ENCODE measurements around the gene RPS16. TPM values are rescaled to one million over a fixed set of nuclear protein-coding genes. Genes with fewer than 3 reads are reported as not detected.

Gene RPS16
- total and polyA plus RNA-seq, 2 of the 13 experiments (the other 11 are each of a cell fraction or from before 2014, with no cell fraction given) = 488 to 2,583 TPM

- TF ChIP-seq CSRNP1 (CRISPR knock-in tag; IDR thresholded peaks at IDR 0.05) = no peak
- TF ChIP-seq ATF6 (CRISPR knock-in tag; conservative IDR thresholded peaks at IDR 0.05) = no peak
- no peak for TF ChIP-seq ZBTB37 (CRISPR knock-in tag; IDR thresholded peaks at IDR 0.05)
- TF ChIP-seq ZNF44 (CRISPR knock-in tag; IDR thresholded peaks at IDR 0.05) = no peak
- no peak for TF ChIP-seq ZNF674 (CRISPR knock-in tag; IDR thresholded peaks at IDR 0.05; ENCODE audit: low read depth)
- no peak for TF ChIP-seq ZNF580 (CRISPR knock-in tag; IDR thresholded peaks at IDR 0.05; ENCODE audit: borderline replicate concordance, low read depth)
- 0 out of 2 replicates have a peak, but pooled peaks have one; percentile 44 for TF ChIP-seq ZNF574 (CRISPR knock-in tag; IDR thresholded peaks at IDR 0.05)
- TF ChIP-seq IRF1 (CRISPR knock-in tag; IDR thresholded peaks at IDR 0.05; ENCODE audit: low read depth) = no peak
- TF ChIP-seq GMEB2 (CRISPR knock-in tag; IDR thresholded peaks at IDR 0.05; ENCODE audit: low read depth) = no peak
- no peak for TF ChIP-seq ZNF557 (CRISPR knock-in tag; IDR thresholded peaks at IDR 0.05)
- no peak for TF ChIP-seq ARID3A (IDR thresholded peaks at IDR 0.05; ENCODE audit: low read depth, low read length)
- TF ChIP-seq PATZ1 (CRISPR knock-in tag; IDR thresholded peaks at IDR 0.05) = peak; percentile 54
- peak; percentile 40; the same call in 1 of the 2 replicates for TF ChIP-seq SALL1 (CRISPR knock-in tag; IDR thresholded peaks at IDR 0.05)
These were observed 38.4 kb upstream of the RPS16 start (continued) for GRCh38 chr19:39474139-39474620.

Measured in HepG2 (cell line).